Thoracic aorta (tissue), 2 donors: ENCODE data around the gene OCRL. TPM values are rescaled to one million over a fixed set of nuclear protein-coding genes. Genes with fewer than 3 reads are reported as not detected.

Source experiments
- ATAC-seq: fragments of 150-250 bp; one replicate; pipeline ENCODE4 v1.8.0; 2017; ENCODE audit warnings: low read depth; ENCODE audit not compliant: insufficient number of reproducible peaks, low FRiP score
- DNase-seq: peaks from one replicate; pipeline ENCODE4 v3.0.0-alpha.2; 2020; ENCODE audit warnings: low spot score
- H3K27ac ChIP-seq, 2 donors: fragments of 200-600 bp; sonication (generic); 1 replicate in 1 of 2; 2 replicates in 1 of 2; pipeline ENCODE4 v1.5.1; 2016; ENCODE audit warnings: mild to moderate bottlenecking in 2 of 2, moderate library complexity in 2 of 2
- H3K27me3 ChIP-seq: fragments of 200-600 bp; sonication (generic); replicated peaks from 2 replicates; pipeline ENCODE4 v1.6.0; 2016; ENCODE audit warnings: mild to moderate bottlenecking; ENCODE audit not compliant: insufficient read depth
- H3K36me3 ChIP-seq: fragments of 200-600 bp; sonication (generic); one replicate; pipeline ENCODE4 v1.5.1; 2016
- H3K4me1 ChIP-seq, 2 donors: fragments of 200-600 bp; sonication (generic); 1 replicate in 1 of 2; 2 replicates in 1 of 2; pipeline versions ENCODE4 v1.5.1 to v1.6.0; 2016; ENCODE audit warnings: low read depth in 2 of 2, mild to moderate bottlenecking in 1 of 2; ENCODE audit not compliant: control insufficient read depth in 1 of 2
- H3K4me3 ChIP-seq: fragments of 200-600 bp; sonication (generic); 2 replicates; pipeline ENCODE4 v1.5.1; 2016; ENCODE audit warnings: mild to moderate bottlenecking
- H3K9me3 ChIP-seq: fragments of 200-600 bp; sonication (generic); 2 replicates; pipeline ENCODE4 v1.5.1; 2016
- total RNA-seq, 2 donors: library from RNA; depleted of rRNA; stranded (reverse); fragments of >200 nt; gene quantifications; one replicate each; pipeline versions ENCODE4 v1.1.0 to v1.2.3, GENCODE V29; 2016
- TF ChIP-seq, protein P1 (sequence below): fragments of 200-600 bp; sonication (generic); IDR thresholded peaks from one replicate; pipeline ENCODE4 v1.5.1; 2019; ENCODE audit warnings: antibody characterized with exemption

The OCRL gene
- total RNA-seq, 2 donors from 2014 or later = 19.5 to 27.9 TPM

DNA sequence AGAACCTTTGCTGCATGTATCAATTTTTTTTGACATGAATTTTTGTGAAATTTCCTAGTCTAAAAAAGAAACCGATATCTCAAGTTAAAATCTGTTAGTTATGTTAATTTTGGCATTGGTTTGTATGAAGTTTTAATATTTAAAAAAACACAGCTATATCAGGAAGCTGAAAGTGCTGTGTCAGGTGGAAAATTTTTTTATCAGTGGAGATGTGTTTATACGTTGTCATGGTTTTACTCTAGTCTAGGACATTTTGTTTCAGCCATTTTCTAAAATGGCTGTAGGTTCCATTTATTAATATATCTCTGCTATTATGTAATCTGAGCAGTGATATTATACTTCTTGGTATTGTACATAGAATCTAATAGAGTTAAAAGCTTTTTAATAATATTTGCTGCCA, 34.2 kb downstream of the OCRL start:
- Histone ChIP-seq H3K27me3 (no peaks in the 10 kb centered on the region), H3K4me3 (no peak overlapping the region), H3K27ac (peak overlapping the region in 1 of 2 donors; percentile 41), H3K36me3 (peaks cover 4% of the 10 kb centered on the region), H3K4me1 (peaks cover 0 to 39% of the 10 kb centered on the region in 2 donors), H3K9me3 (no peaks in the 10 kb centered on the region)
- DNase-seq (no peak), ATAC-seq (no peak)
- TF ChIP-seq, protein P1, sequence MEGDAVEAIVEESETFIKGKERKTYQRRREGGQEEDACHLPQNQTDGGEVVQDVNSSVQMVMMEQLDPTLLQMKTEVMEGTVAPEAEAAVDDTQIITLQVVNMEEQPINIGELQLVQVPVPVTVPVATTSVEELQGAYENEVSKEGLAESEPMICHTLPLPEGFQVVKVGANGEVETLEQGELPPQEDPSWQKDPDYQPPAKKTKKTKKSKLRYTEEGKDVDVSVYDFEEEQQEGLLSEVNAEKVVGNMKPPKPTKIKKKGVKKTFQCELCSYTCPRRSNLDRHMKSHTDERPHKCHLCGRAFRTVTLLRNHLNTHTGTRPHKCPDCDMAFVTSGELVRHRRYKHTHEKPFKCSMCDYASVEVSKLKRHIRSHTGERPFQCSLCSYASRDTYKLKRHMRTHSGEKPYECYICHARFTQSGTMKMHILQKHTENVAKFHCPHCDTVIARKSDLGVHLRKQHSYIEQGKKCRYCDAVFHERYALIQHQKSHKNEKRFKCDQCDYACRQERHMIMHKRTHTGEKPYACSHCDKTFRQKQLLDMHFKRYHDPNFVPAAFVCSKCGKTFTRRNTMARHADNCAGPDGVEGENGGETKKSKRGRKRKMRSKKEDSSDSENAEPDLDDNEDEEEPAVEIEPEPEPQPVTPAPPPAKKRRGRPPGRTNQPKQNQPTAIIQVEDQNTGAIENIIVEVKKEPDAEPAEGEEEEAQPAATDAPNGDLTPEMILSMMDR = no peak

DNA sequence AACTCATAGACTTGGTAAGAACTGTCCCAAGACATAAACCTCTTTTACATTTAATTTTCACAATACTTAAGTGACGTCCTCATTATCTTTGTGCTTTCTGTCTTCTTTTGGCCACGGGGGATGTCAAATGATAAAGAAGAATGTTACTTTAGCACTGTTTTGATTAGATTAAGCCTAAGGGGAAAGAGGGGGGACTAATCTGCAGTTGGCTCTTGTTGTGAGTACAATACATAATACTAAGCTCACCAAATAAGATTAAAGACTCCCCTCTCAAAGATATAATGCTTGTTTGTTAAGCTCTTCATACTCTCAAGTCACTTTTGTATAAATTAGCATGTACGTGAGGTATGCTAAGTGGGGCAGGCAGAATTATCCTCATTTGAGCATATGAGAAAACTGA, 36.5 kb downstream of the OCRL start:
- Histone ChIP-seq H3K4me3 (no peak overlapping the region), H3K4me1 (peaks cover 0 to 39% of the 10 kb centered on the region in 2 donors), H3K9me3 (no peaks in the 10 kb centered on the region), H3K27me3 (no peaks in the 10 kb centered on the region), H3K27ac (peak overlapping the region; percentile 34 to 77), H3K36me3 (peaks cover 4% of the 10 kb centered on the region)
- no peak for ATAC-seq
- TF ChIP-seq, protein P1 = no peak
- no peak for DNase-seq

DNA sequence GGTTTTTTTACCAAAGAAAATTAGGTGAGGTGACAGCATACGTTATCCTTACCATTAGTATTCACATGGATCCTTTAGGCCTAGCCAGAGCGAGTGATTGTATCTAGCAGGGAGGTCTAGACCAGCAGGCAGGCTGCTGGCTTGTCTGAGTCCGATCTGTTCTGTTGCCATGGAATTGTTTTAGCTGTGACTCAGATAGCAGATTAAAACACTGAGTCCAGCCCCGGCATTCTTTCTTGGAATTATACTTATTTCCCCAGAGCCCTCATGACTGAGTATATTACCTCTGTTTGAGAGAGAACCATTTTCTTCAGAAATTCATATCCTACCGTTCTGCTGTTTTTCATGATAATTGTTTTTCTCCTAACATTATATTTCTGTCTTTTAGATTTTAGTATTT, 37.4 kb downstream of the OCRL start:
- H3K4me3 ChIP-seq = no peak overlapping the region
- DNase-seq = peak; percentile 3
- no peaks in the 10 kb centered on the region for H3K9me3 ChIP-seq
- no peaks in the 10 kb centered on the region for H3K27me3 ChIP-seq
- peak overlapping the region; percentile 38 to 77 for H3K27ac ChIP-seq
- ATAC-seq = peak; percentile 98
- peaks cover 0 to 30% of the 10 kb centered on the region in 2 donors for H3K4me1 ChIP-seq
- peaks cover 4% of the 10 kb centered on the region for H3K36me3 ChIP-seq
- TF ChIP-seq, protein P1 = no peak

DNA sequence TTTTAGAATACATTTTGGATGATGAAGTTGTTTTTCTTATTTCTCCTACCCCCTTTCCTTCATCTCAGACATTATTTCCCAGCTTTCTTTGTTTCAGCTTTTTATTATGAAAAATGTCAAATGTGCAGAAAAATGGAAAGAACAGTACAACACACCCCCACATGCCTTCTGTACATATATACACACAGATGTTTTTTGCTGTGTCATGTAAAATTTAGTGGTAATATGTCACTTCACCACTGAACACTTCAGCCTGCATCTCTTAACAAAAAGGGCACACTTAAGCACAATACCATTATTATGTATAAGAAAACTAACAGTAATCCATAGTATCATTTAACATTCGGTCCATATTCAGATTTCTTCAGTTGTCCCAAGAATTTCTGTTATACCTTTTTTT, 37.8 kb downstream of the OCRL start:
- H3K9me3 ChIP-seq = no peaks in the 10 kb centered on the region
- no peak for DNase-seq

DNA sequence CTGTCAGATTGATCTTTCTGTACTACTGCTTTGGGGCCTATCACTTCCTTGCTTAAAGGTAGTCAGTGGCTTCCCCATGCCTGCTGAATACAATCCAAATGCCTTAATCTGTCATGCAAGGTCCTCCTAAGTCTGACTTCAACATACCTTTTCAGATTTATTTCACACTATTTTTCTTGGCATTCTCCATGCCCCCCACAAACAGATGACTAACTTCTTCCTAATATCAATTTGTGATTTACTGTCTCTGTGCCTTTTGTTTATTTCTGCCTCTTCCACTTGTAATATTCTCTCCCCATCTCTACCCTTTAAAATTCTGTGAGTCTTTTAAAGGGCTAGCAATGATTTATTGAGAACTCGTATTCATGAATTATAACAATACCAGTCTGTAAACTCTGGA, 41.8 kb downstream of the OCRL start:
- DNase-seq = no peak
- Histone ChIP-seq H3K27ac (no peak overlapping the region), H3K4me1 (peaks cover 0 to 9% of the 10 kb centered on the region in 2 donors), H3K4me3 (no peak overlapping the region), H3K9me3 (no peaks in the 10 kb centered on the region), H3K27me3 (no peaks in the 10 kb centered on the region), H3K36me3 (no peaks in the 10 kb centered on the region)
- TF ChIP-seq, protein P1 = no peak
- ATAC-seq = no peak

More for the DNA sequence above, 37.8 kb downstream of the OCRL start:
- Histone ChIP-seq H3K4me1 (peaks cover 0 to 26% of the 10 kb centered on the region in 2 donors), H3K27ac (peak overlapping the region; percentile 38 to 77), H3K4me3 (no peak overlapping the region), H3K36me3 (peaks cover 4% of the 10 kb centered on the region), H3K27me3 (no peaks in the 10 kb centered on the region)
- TF ChIP-seq, protein P1 = no peak
- no peak for ATAC-seq
